ENCODE results near the gene ELAC1.
"Not testable (repeated sequence)": the region's sequence is repeated elsewhere in the genome, so short reads cannot be mapped to it uniquely, and the experiment has no call there.

ELAC1 gene

DNA sequence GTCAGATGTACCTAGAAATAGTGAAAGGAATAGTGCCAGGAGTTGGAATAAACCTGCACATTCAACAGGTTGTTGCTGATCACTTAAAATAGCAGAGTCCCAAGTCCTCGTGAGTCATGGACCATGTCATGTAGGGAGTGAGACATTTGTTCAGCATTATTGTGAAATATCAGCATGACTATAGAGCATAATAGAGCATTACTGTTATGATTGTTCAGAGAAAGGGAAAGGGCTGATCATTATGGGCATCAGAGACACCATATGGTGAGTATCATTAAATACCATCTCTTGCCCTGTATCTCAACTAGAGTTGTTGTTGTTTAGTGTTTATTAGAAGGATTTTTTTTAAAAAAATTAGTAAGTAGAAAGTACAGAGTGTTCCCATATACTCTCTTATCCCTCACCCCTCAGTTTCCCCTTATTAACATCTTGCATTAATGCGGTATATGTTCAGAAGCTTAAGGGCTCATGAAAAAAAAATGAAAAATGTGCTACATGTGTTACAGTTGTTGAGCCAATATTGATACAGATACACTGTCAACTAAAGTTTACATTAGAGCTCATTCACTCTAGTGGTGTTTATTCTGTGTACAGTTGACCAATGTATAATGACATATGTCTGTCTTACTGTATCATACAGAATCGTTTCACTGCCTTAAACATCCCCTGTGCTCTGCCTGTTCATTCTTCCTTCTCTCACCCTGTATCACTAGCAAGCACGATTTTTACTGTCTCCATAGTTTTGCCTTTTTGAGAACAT lies 5.7 kb downstream of the ELAC1 start:
- no peak for DNase-seq

DNA sequence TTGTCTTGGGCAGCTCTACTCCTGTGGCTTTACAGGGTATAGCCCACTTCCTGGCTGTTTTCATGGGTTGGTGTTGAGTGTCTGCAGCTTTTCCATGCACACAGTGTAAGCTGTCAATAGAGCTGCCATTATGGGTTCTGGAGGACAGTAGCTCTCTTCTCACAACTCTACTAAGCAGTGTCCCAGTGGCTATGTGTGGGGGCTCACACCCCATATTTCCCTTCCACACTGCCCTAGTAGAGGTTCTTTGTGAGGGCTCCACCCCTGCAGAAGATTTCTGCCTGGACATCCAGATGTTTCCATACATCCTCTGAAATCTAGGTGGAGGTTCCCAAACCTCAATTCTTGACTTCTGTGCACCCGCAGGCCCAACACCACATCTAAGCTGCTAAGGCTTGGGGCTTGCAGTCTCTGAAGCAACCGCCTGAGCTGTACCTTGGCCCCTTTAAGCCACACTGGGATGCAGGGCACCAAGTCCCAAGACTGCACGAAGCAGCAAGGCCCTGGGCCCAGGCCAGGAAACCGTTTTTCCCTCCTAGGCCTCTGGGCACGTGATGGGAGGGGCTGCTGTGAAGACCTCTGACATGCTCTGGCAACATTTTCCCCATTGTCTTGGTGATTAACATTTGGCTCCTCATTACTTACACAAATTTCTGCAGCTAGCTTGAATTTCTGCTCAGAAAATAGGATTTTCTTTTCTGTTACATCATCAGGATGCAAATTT lies 9.4 kb downstream of the ELAC1 start:
- DNase-seq: no peak

DNA sequence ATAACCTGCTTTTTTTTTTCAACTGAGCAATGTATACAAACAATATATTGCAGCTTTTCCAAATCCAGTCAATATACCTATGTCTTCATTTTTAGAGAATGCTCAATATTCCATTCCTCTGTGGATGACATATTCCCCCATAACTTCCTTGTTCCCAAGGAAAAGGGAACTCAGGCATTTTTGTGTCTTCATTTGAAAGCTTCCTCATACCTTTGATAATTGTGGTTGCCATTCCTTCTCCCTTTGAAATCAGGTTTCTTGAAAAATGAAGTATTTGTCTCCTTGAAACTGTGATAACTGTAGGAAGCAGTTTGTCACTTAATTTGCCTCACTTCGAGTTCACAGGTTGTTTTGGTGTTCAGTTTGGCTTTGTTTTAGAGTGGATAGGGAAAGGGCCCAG lies 13.5 kb downstream of the ELAC1 start:
- DNase-seq: no peak

DNA sequence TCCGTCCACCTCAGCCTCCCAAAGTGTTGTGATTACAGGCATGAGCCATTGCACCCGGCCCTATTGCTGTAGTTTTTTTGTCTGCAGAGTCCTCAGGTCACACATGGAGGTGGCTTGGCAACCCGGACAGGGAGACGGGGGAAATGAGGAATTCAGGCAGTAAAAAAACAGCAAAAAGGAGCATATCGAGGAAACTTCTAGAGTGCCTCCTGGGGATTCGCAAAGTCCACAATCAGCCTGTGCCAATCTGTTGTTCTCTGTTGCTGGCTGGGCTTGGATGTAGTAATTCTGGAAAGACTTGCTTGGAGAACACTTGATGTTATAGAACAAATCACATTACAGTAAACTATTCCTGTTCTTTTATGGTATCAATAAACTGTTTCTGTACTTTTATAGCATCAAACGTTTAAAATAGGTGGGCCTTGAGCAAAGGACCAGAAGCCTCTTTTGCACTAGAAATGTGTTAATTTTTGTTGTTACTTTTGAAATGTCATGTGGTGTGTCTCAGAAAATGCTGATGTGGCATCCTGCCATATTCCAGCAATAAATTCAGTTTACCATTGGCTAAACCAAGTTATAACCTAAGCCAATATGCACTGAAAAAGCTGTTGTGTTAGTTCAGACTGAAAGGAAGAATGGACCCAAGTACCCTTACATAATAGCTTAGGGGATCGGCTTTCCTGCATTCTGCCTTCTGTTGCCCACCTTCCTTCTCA lies 14.4 kb downstream of the ELAC1 start:
- DNase-seq: no peak

DNA sequence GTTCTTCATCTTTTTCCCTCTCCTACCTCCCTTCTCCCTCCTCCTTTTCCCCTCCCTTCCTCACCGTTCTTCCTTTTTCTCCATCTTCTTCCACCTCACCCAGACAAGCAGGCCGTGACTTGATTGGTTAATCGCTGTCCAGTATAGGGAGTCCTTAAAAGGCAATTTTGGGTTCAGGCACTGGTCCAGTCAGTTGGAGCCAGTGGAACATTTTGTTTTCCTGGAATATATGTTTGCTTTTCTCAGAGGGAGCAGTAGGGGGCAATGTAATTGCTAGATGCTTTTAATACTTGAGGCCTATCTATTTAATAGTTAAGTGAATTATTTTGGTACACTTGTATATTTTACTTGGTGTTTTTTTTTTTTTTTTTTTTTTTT lies 15.0 kb downstream of the ELAC1 start:
- DNase-seq: no peak

DNA sequence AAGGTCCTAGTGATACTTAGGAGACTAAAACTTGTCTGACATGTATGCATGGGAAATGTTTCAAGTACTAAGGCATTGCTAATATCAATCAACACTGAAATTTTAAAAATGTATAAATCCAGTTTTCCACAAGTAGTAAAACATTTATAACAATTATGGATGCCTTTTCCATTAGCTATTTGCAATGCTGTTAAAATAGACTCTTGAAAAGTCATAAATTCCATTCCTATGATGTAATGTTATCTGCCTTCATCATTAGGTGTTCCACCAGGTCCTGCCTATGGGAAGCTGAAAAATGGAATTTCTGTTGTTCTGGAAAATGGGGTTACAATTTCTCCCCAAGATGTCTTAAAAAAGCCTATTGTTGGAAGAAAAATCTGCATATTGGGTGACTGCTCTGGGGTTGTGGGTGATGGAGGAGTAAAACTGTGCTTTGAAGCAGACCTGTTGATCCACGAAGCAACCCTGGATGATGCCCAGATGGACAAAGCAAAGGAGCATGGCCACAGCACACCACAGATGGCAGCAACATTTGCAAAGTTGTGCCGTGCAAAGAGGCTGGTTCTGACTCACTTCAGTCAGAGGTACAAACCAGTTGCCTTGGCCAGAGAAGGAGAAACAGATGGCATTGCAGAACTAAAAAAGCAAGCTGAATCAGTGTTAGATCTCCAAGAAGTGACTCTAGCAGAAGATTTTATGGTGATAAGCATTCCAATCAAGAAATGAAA lies 18.7 kb downstream of the ELAC1 start:
- DNase-seq: no peak

DNA sequence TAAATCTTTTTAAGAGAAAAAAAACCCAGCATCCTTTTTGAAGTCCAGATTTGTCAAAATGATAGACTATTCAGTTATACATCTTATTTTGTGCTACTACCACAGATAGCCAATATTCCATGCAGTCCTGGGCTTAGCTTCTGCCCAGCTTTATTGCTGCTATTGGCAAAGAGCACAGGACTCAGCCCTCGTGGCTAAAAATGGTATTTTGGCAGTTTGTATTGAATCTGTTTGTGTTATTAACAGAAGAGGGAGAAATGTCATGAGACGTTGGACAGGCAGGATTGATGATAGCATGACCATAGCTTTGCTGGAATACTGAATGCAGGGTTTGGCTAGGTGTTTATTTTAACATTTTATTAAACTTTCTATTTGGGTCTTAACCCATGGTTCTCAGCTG lies 19.4 kb downstream of the ELAC1 start:
- DNase-seq: no peak

DNA sequence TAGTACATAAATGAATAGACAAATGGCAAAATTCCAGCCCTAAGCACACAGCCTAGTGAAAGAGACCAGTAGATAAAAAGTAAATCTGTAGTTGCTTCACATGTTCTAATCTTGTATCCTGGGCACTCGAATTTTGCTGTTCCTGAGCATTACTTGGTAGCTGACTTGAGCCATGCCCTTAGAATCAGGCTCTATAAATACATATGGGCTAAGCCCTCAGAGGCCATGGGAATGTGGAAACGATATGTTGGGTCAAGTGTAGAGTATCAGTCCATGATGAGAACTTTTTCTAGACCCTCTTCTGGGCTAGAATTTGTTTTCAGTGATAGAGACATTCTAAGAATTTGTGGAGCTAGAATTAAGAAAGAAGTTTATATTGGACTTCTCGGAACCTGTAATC lies 21.9 kb downstream of the ELAC1 start:
- no peak for DNase-seq

DNA sequence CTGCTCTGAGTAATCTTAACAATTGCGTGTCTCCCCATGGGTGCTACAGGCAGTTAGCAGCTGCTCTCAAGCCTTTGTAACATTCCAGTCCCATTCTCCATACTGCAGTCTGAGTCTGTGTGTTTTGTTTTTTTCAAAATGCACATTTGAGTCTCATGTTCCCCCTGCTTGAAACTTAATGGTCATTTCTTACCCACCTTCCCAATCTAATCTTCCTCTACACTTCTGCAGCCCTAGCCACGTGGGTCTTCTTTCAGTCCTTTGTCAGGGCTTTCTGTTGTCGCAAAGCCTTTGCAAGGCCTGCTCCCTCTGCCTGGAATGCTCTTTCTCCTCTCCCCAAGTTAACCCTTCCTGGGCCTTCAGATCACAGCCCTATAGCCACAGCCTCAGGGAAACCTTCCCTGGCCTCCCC lies 24.5 kb downstream of the ELAC1 start:
- DNase-seq: no peak

DNA sequence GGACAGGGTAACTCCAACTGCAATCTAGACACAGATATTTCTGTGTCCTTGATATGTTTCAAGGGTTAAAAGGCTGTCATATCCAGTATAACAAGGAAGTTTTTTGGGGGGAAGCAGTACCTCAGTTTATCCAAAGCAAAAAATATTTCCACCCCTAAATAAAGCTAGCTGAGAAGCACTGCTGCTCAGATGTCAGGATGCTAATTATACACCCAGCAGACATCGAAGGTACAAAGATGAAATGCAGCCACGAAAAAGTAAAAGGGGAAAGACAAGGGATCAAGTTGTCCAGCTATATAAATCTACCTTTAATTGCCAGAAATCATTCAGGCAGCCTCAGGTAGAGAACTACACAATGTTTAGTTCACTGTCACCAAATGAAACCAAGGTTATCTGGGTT lies 26.2 kb downstream of the ELAC1 start:
- DNase-seq: no peak

DNA sequence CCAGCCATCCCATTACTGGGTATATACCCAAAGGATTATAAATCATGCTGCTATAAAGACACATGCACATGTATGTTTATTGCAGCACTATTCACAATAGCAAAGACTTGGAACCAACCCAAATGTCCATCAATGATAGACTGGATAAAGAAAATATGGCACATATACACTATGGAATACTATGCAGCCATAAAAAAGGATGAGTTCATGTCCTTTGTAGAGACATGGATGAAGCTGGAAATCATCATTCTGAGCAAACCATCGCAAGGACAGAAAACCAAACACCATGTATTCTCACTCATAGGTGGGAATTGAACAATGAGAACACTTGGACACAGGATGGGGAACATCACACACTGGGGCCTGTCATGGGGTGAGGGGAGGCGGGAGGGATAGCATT lies 35.3 kb downstream of the ELAC1 start:
- not testable (repeated sequence) for DNase-seq

DNA sequence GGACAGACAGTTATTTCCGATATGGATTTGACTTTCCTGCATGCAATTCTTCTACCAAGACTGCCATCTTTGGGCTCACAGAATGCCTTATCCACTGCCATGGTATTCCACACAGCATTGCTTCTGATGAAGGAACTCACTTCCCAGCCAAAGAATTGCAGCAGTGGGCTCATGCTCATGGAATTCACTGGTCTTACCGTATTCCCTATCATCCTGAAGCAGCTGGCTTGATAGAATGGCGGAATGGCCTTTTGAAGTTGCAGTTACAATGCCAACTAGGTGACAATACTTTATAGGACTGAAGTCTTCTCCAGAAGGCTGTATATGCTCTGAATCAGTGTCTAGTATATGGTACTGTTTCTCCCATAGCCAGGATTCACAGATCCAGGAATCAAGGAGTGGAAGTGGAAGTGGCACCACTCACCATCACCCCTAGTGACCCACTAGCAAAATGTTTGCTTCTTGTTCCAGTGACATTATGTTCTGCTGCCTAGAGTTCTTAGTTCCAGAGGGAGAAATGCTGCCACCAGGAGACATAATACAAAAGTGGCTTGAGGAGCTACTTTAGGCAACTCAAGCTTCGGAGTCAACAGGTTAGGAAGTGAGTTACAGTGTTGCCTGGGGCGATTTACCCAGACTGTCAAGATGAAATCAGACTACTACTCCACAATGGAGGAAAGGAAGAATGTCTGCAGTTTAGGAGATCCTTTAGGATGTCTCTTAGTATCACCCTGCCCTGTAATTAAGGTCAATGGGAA lies 38.4 kb downstream of the ELAC1 start:
- DNase-seq: no peak

DNA sequence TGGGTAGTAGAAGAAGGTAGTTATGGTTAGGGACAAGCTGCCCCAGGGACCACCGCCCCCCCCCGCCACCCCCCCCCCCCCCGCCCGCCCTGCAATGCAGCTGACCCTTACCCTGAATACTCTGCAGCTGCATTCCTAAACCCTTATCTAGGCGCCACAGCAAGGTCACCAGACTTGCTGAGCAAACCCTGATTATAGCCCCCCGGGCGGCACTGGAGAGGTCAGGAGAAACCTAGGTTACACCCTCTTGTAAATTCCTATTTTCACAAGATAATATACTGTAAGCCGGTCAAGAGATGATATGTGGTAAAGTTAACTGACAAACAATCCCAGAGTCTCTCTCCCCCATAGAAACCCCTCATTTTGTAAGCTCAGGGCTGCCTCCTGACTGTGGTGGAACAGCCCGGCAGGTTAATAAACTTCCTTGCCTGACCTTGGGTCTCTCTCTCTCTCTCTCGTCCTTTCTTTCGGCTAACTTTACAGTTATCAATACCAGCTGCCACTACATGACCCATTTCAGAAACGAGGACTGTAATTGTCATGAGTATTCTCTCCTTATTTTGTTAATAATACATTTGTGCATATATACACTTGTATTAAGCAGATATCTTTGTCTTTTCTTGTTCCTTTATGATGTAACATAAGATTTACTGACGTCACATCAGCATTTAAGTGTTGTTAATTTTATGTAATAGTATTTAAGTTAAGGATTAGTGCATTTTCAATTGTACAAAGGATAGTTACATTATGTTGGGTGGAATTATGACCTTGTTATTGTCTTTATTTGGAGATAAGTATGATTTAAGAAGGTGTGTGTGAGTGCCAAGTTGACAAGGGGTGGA lies 39.3 kb downstream of the ELAC1 start:
- no peak for DNase-seq

DNA sequence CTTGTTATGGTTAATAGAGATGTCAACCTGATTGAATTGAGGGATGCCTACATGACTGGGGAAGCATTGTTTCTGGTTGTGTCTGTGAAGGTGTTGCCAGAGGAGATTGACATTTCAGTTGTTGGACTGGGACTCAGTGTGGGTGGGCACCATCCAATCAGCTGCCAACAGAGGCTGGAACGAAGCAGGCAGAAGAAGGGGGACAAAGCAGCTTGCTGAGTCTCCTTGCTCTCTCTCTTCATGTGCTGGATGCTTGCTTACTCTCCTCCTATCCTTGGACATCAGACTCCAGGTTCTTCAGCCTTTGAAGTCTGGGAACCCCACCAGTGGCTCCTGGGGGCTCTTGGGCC lies 39.9 kb downstream of the ELAC1 start:
- DNase-seq: no peak

DNA sequence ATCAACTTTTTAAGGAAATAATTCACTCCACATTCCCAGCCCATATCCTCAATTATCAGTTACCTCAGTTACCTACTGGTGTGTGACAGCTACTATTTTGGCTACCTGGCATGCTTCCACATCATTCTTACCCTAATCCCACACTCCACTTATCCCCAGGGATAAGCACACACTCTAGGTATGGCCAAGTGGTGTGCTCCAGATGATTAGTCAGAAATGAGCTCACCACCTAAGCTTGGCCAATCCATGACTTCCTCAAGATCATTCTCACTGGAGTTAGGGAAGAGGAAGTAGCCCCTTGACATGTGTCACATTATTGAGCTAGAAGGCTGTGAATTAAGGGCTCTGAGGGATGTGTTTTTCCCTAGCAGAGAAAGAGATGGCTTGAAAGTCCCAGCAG lies 41.2 kb downstream of the ELAC1 start:
- DNase-seq: no peak

DNA sequence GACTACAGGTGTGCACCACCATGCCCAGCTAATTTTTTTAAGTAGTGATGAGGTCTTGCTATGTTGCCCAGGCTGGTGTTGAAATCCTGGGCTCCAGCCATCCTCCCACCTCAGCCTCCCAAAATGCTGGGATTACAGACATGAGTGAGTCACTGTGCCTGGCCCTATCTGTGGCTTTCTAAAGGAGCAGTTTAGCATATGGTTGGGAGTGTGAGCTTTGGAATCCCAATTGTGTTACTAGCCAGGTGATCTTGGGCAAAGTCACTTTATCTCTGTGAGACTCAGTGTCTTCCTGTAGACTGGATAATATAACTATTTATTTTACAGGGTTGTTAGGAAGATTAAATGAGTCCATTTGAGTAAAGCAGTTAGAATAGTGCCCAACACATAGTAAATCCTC lies 42.4 kb downstream of the ELAC1 start:
- DNase-seq: no peak

DNA sequence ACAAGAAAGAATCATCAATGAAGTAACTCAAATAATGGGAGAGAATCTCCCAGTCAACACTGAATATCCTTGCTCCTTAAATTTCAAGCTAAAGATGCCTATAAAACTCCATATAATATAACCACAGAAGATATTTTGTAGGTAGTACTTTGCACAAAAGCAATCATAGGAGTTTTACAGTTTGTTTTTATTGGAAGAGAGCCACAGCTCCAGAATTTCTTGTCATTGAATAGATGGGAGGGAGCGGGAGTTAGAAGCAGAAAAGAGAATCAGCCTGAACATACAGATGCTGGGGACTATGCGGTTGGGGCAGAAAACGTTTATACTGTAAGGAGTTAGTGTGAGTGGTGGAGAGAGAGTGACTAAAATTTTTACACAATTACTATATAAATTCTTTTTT lies 43.9 kb downstream of the ELAC1 start:
- DNase-seq: no peak

DNA sequence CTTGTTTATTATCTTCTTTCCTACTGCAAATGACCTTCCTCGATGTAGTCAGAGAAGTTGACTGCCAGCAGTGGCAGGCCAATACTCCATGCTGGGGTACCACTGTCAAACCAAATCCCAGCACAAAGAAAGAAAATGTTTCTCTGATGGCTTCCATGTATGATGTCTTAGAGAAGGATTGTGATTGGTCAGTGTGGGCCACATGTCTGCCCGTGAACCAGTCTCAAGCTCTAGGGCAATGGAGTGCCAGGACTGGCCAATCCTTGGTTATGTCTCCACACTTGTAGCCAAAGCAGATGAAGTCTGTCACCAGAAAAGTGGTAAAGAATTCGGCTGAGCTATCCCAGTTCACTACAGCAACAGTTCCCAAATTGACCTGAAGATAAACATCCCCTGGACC lies 44.6 kb downstream of the ELAC1 start:
- no peak for DNase-seq

DNA sequence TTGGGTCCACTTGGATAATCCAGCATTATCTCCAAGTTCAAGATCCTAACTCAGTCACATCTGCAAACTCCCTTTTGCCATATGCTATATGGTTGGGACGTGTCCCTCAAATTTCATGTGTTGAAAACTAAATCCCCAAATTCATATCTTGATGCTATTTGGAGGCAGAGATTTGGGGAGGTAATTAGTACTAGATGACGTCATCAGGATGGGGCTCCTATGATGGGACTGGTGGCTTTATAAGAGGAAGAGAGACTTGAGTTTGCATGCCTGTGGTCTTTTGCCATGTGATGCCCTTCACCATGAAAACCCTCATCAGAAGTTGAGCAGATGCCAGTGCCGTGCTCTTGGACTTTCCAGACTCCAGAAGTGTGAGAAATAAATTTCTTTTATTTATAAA lies 45.4 kb downstream of the ELAC1 start:
- DNase-seq: no peak

DNA sequence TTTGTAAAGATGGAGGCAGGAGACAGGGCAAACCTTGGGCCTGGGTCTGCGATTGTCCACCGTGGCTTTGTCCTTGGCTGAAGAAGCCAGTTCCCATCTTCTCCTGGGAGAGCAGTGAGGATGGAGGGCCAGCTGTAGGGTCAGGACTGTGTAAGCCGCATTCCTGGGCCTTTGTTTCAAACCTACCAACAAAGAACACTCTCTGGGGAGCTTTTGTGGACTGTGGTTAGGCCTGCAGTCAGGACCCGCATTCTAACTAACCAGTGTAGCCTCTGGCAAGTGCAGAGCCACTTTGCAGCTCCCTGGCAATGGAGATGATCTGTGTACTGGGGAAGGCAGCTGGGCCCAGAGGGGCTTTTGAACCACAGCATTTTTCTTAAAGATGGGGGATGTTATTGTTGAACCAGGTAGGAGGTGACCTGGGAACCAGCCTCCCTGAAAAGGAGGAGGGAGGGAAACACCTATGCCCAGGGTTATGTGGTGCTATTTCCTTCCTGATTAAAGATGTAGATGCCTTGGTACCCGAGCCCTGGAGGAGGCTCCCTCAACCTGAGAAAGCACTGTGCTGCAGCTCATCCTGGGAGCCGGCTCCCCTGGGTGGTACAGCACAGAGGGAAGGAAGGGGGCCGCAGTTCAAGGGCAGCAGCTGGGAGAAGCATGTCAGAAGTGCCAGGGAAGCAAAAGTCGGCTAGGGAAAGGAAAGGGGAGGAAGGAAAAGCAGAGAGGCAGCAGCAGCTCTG lies 49.5 kb downstream of the ELAC1 start:
- no peak for DNase-seq

DNA sequence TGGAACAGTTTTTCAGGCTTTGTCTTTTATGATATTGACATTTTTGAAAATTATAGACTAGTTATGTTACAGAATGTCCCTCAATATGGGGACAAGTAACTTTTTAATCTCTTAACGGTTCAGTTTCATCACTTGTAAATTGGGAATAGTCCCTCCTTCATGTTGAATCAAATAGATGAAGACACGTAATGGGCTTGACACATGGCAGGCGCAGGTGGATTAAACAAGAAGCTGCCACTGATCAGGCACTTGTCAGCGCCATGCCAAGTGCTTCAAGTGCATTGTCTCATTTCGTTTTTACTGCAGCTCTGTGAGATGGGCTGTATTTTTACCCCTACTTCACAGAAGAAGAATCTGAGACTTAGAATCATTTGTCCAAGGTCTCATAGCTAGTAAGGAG lies 52.7 kb downstream of the ELAC1 start:
- no peak for DNase-seq
